ENCODE data around the gene MYO15B. TPM values are rescaled to one million over a fixed set of nuclear protein-coding genes. Genes with fewer than 3 reads are reported as not detected.

MYO15B gene
- total and polyA plus RNA-seq, 2 of the 13 experiments (the other 11 are each of a cell fraction or from before 2014, with no cell fraction given) = 2.8 to 8.1 TPM

- TF ChIP-seq HMGXB4 (CRISPR knock-in tag; IDR thresholded peaks at IDR 0.05; ENCODE audit: borderline replicate concordance in 1 of 2, low read depth in 1 of 2) (peak; percentile 29 to 87; a peak in 2 of 4 replicates), ZZZ3 (CRISPR knock-in tag; IDR thresholded peaks at IDR 0.05; ENCODE audit: borderline replicate concordance) (no peak), ZNF660 (CRISPR knock-in tag; IDR thresholded peaks at IDR 0.05; ENCODE audit: borderline replicate concordance, low read depth) (no peak), ZNF687 (CRISPR knock-in tag; IDR thresholded peaks at IDR 0.05) (peak; percentile 69), ZNF776 (CRISPR knock-in tag; IDR thresholded peaks at IDR 0.05) (no peak), ZNF362 (CRISPR knock-in tag; IDR thresholded peaks at IDR 0.05; ENCODE audit: borderline replicate concordance) (no peak), ZNF550 (CRISPR knock-in tag; IDR thresholded peaks at IDR 0.05; ENCODE audit: borderline replicate concordance) (no peak; the same call in 1 of the 2 replicates), CC2D1A (CRISPR knock-in tag; IDR thresholded peaks at IDR 0.05) (no peak), BRD4 (CRISPR knock-in tag; IDR thresholded peaks at IDR 0.05) (no peak), ZNF318 (CRISPR knock-in tag; IDR thresholded peaks at IDR 0.05) (no peak), ZNF430 (CRISPR knock-in tag; IDR thresholded peaks at IDR 0.05) (no peak)
These were observed 13.7 kb downstream of the MYO15B start (continued) for GRCh38 chr17:75601057-75601987.

Data from HepG2 (cell line).